Ishikawa (cell line): ENCODE measurements around the gene SCAPER.

Experiments
- CEBPB ChIP-seq: IDR thresholded peaks from 2 replicates; pipeline ENCODE4 v1.6.1; 2012
- CREB1 ChIP-seq: IDR thresholded peaks from 2 replicates; pipeline ENCODE4 v1.6.1; 2012; ENCODE audit warnings: low read depth
- EGR1 ChIP-seq: IDR thresholded peaks from 2 replicates; pipeline ENCODE4 v1.6.1; 2012
- EP300 ChIP-seq: IDR thresholded peaks from 2 replicates; pipeline ENCODE4 v1.6.1; 2012; ENCODE audit warnings: borderline replicate concordance
- FOXM1 ChIP-seq: IDR thresholded peaks from 2 replicates; pipeline ENCODE4 v1.6.1; 2012; ENCODE audit warnings: low read depth, borderline replicate concordance
- NFIC ChIP-seq: IDR thresholded peaks from 2 replicates; pipeline ENCODE4 v1.6.1; 2012
- RAD21 ChIP-seq: IDR thresholded peaks from 2 replicates; pipeline ENCODE4 v1.6.1; 2012; ENCODE audit warnings: low read depth
- TAF1 ChIP-seq: IDR thresholded peaks from 2 replicates; pipeline ENCODE4 v1.6.1; 2012; ENCODE audit warnings: low read depth, mild to moderate bottlenecking
- TCF12 ChIP-seq: IDR thresholded peaks from 2 replicates; pipeline ENCODE4 v1.6.1; 2012; ENCODE audit warnings: low read depth
- TEAD4 ChIP-seq: IDR thresholded peaks from 2 replicates; pipeline ENCODE4 v1.6.1; 2012
- YY1 ChIP-seq: IDR thresholded peaks from 2 replicates; pipeline ENCODE4 v1.6.1; 2012; ENCODE audit warnings: low read depth
- ZBTB7A ChIP-seq: IDR thresholded peaks from 2 replicates; pipeline ENCODE4 v1.6.1; 2012; ENCODE audit warnings: low read depth
- TF ChIP-seq, protein P1 (sequence below): IDR thresholded peaks from 2 replicates; pipeline ENCODE4 v1.6.1; 2012; ENCODE audit warnings: low read depth, mild to moderate bottlenecking
- TF ChIP-seq, protein P2 (sequence below): IDR thresholded peaks from 2 replicates; pipeline ENCODE4 v1.6.1; 2012
- TF ChIP-seq, protein P3 (sequence below): IDR thresholded peaks from 2 replicates; pipeline ENCODE4 v1.6.1; 2012

Gene SCAPER

DNA sequence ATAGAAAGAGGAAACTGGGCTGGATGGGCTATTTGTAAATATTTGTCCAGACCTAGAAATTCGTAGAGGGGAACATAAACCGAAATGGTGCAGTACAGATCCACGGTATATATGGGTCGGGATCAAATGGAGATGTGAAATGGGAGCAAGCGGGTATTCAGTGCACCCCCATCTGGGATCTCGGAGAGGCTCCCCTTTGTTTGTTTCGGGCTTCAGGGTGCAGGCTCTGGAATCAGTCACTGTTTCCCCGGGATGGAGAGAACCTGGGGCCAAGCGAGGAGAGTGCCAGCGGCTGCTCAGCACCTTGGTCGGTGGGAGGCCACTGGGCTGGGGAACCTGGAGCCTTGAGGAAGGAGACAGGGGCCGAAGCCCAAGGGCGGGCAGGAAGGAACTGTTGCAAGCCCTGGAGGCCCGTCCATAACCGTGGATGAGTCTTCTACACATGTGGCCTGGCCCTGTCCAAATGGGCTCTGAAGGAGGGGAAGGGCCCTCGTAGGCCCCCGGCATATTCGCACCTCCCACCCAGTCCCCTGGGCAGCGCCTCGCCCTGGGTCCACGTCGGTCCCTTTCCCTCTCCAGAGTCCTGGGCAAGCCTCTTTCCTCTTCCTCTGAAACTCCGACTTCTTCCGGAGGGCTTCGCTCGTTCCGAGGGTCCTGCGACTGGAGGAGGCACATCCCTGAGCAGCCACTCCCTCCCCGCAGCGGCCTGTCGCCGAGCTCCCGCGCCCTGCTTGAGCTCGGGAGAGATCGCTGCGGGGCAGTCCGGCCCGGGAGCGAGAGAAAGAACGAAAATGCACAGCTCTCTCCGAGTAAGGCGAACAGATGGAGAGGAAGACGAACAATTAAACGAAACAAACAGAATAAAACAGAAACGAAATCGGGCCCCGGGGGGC, 565.6 kb downstream of the SCAPER start:
- TF ChIP-seq RAD21 = no peak

DNA sequence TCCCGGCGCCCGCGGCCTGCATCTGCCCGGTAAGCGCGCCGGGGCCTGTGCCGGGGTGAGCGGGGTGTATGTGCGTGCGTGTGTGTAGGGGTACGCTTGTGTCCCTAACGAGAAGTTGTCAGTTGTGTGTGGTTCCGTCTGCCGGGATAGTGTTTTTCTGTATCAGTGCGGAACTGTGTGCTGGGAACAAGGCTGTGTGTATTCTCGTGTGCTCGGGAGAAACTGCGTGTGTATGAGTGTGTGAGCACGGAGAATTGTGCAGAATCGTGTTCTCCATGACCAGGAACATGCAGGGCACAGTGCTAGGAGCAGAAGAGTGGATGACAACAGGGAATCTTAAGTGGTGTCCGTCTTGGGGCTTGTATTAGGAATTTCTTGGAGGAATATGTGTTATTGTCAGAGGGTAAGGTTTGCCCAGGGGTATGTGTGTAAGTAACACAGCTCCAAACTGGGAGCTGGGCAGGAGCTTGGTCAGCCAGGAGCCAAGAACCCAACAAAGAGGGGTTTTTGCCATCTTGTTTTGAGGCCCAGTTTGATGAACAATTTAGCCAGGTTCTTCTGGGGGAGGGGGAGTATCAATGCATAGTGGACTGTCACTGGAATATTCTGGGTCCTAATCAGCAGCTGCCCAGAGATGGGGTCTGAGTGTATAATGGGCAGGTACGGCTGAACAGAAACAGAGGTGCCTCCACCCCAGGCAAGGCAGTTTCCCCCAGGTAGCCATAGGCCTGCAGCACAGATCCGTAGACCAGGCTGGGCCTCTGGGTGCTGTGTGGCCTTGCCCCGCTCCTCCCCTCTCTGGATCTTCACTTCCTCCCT, 566.4 kb downstream of the SCAPER start:
- TF ChIP-seq, protein P1, sequence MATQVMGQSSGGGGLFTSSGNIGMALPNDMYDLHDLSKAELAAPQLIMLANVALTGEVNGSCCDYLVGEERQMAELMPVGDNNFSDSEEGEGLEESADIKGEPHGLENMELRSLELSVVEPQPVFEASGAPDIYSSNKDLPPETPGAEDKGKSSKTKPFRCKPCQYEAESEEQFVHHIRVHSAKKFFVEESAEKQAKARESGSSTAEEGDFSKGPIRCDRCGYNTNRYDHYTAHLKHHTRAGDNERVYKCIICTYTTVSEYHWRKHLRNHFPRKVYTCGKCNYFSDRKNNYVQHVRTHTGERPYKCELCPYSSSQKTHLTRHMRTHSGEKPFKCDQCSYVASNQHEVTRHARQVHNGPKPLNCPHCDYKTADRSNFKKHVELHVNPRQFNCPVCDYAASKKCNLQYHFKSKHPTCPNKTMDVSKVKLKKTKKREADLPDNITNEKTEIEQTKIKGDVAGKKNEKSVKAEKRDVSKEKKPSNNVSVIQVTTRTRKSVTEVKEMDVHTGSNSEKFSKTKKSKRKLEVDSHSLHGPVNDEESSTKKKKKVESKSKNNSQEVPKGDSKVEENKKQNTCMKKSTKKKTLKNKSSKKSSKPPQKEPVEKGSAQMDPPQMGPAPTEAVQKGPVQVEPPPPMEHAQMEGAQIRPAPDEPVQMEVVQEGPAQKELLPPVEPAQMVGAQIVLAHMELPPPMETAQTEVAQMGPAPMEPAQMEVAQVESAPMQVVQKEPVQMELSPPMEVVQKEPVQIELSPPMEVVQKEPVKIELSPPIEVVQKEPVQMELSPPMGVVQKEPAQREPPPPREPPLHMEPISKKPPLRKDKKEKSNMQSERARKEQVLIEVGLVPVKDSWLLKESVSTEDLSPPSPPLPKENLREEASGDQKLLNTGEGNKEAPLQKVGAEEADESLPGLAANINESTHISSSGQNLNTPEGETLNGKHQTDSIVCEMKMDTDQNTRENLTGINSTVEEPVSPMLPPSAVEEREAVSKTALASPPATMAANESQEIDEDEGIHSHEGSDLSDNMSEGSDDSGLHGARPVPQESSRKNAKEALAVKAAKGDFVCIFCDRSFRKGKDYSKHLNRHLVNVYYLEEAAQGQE = no peak
- no peak for TF ChIP-seq EP300
- TF ChIP-seq, protein P2, sequence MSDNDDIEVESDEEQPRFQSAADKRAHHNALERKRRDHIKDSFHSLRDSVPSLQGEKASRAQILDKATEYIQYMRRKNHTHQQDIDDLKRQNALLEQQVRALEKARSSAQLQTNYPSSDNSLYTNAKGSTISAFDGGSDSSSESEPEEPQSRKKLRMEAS = no peak

DNA sequence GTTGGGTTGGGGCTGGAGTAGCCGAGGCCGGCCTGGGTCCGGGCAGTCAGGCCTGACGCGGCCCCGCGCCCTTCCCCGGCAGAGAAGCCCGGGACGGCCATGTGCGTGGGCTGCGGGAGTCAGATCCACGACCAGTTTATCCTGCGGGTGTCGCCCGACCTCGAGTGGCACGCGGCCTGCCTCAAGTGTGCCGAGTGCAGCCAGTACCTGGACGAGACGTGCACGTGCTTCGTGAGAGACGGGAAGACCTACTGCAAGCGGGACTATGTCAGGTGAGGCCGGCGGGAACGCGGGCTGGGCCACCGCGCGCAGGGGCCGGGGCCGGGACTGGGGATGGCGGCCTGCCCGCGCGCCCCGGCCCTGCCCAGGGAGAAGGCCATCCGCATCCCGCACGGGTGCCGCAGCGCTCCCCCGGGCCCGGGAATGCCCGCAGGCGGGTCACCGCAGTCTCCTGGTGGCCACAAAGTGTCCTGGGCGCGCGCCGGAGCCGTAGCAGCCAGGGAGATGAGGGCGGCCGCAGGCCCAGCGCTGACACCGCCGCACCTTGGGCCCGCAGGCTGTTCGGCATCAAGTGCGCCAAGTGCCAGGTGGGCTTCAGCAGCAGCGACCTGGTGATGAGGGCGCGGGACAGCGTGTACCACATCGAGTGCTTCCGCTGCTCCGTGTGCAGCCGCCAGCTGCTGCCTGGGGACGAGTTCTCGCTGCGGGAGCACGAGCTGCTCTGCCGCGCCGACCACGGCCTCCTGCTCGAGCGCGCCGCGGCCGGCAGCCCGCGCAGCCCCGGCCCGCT, 567.2 kb downstream of the SCAPER start:
- TF ChIP-seq NFIC = no peak
- no peak for TF ChIP-seq CREB1
- no peak for TF ChIP-seq TCF12
- no peak for TF ChIP-seq ZBTB7A
- TF ChIP-seq, protein P3, sequence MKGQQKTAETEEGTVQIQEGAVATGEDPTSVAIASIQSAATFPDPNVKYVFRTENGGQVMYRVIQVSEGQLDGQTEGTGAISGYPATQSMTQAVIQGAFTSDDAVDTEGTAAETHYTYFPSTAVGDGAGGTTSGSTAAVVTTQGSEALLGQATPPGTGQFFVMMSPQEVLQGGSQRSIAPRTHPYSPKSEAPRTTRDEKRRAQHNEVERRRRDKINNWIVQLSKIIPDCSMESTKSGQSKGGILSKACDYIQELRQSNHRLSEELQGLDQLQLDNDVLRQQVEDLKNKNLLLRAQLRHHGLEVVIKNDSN = no peak
- TF ChIP-seq TAF1 = no peak
- TF ChIP-seq, protein P2 = no peak

DNA sequence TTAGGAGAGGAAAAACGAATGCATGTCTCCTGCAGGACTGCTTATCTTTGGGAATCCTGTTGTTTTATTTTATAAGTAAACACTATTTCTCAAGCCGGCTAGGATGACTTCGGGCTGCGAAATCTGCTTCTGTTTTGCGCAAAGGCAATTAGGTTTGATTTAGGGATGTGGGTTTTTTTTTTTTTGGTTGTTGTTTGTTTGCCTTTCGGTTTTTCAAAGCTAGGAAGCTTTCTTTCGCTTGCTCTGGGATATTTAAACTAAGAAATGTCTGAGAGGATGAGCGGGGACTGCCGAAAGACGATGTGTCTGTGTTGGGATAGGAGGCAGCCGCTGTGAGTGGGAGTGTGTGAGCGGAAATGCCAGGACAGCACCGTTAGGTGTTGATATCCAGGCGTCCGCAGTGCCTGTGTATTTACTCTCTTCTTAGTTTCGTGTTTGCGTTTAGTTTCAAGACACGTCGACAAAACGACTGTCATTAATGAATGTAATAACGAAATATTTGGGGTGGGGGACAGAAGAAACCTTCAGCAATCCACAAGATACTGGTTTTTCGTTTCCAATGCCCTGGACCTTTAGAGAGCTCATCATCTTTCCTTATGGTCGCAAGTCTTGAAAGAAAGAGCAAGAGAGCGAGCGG, 568.0 kb downstream of the SCAPER start:
- TF ChIP-seq TEAD4 (no peak), EP300 (no peak), NFIC (no peak), YY1 (no peak), CEBPB (no peak), CREB1 (no peak), EGR1 (no peak), FOXM1 (no peak), RAD21 (no peak), ZBTB7A (no peak), TAF1 (no peak), TCF12 (no peak)
- TF ChIP-seq, protein P2 = no peak
- TF ChIP-seq, protein P3 = no peak
- TF ChIP-seq, protein P1 = no peak
